KOPT-K1 (cell line): ENCODE results near the gene TSEN15.

Experiments used
- H3K27ac ChIP-seq: fragments of 200-600 bp; sonication (generic); 2 replicates; pipeline ENCODE4 v1.5.1; 2016; ENCODE audit warnings: antibody characterized with exemption, mild to moderate bottlenecking, low read depth, low read length; ENCODE audit not compliant: poor library complexity, severe bottlenecking
- H3K36me3 ChIP-seq: fragments of 200-600 bp; sonication (generic); 2 replicates; pipeline ENCODE4 v1.5.1; 2017; ENCODE audit warnings: antibody characterized with exemption, mild to moderate bottlenecking, low read length, moderate library complexity; ENCODE audit not compliant: insufficient read depth
- H3K9me3 ChIP-seq: fragments of 200-600 bp; sonication (generic); 2 replicates; pipeline ENCODE4 v1.5.1; 2017; ENCODE audit warnings: antibody characterized with exemption, low read length, mild to moderate bottlenecking; ENCODE audit not compliant: insufficient read depth, poor library complexity, severe bottlenecking

Gene TSEN15

GRCh38 chr1:184056921-184057555 lies 5.5 kb downstream of the TSEN15 start:
- Histone ChIP-seq H3K36me3 (peaks cover 45% of the 10 kb centered on the region), H3K27ac (no peak overlapping the region), H3K9me3 (peaks cover 8% of the 10 kb centered on the region)

- Histone ChIP-seq H3K36me3 (peaks cover 52% of the 10 kb centered on the region), H3K9me3 (peaks cover 8% of the 10 kb centered on the region), H3K27ac (no peak overlapping the region)
Measured at GRCh38 chr1:184059887-184060286, 8.4 kb downstream of the TSEN15 start.

GRCh38 chr1:184060316-184060715 lies 8.8 kb downstream of the TSEN15 start:
- peaks cover 52% of the 10 kb centered on the region for H3K36me3 ChIP-seq
- H3K27ac ChIP-seq, result no peak overlapping the region

GRCh38 chr1:184061396-184062003 lies 10.0 kb downstream of the TSEN15 start:
- Histone ChIP-seq H3K36me3 (peaks cover 52% of the 10 kb centered on the region), H3K9me3 (peaks cover 8% of the 10 kb centered on the region), H3K27ac (no peak overlapping the region)

More at GRCh38 chr1:184060316-184060715, 8.8 kb downstream of the TSEN15 start:
- H3K9me3 ChIP-seq, result peaks cover 8% of the 10 kb centered on the region

- Histone ChIP-seq H3K36me3 (peaks cover 50% of the 10 kb centered on the region), H3K27ac (no peak overlapping the region)
Measured at GRCh38 chr1:184062640-184063286, 11.2 kb downstream of the TSEN15 start.

GRCh38 chr1:184065559-184065958 lies 14.0 kb downstream of the TSEN15 start:
- Histone ChIP-seq H3K9me3 (no peaks in the 10 kb centered on the region), H3K27ac (no peak overlapping the region), H3K36me3 (peaks cover 43% of the 10 kb centered on the region)

More at GRCh38 chr1:184062640-184063286, 11.2 kb downstream of the TSEN15 start:
- H3K9me3 ChIP-seq, result peaks cover 8% of the 10 kb centered on the region

GRCh38 chr1:184068354-184068753 lies 16.8 kb downstream of the TSEN15 start:
- H3K9me3 ChIP-seq, result no peaks in the 10 kb centered on the region
- H3K27ac ChIP-seq, result no peak overlapping the region
- peaks cover 54% of the 10 kb centered on the region for H3K36me3 ChIP-seq

GRCh38 chr1:184069675-184070074 lies 18.1 kb downstream of the TSEN15 start:
- H3K36me3 ChIP-seq, result peaks cover 46% of the 10 kb centered on the region

GRCh38 chr1:184072376-184072775 lies 20.8 kb downstream of the TSEN15 start:
- peaks cover 5% of the 10 kb centered on the region for H3K9me3 ChIP-seq
- H3K27ac ChIP-seq, result no peak overlapping the region
- H3K36me3 ChIP-seq, result peaks cover 25% of the 10 kb centered on the region

More at GRCh38 chr1:184069675-184070074, 18.1 kb downstream of the TSEN15 start:
- Histone ChIP-seq H3K27ac (no peak overlapping the region), H3K9me3 (no peaks in the 10 kb centered on the region)

- peaks cover 25% of the 10 kb centered on the region for H3K36me3 ChIP-seq
- peaks cover 5% of the 10 kb centered on the region for H3K9me3 ChIP-seq
- no peak overlapping the region for H3K27ac ChIP-seq
Measured at GRCh38 chr1:184074383-184074782, 22.9 kb downstream of the TSEN15 start.

GRCh38 chr1:184075055-184076029 lies 23.8 kb downstream of the TSEN15 start:
- H3K36me3 ChIP-seq, result peaks cover 16% of the 10 kb centered on the region
- no peak overlapping the region for H3K27ac ChIP-seq
- H3K9me3 ChIP-seq, result peaks cover 5% of the 10 kb centered on the region

- Histone ChIP-seq H3K36me3 (no peaks in the 10 kb centered on the region; the same call in 1 of the 2 replicates), H3K9me3 (peaks cover 5% of the 10 kb centered on the region), H3K27ac (no peak overlapping the region)
Measured at GRCh38 chr1:184078564-184079249, 27.2 kb downstream of the TSEN15 start.

- Histone ChIP-seq H3K27ac (no peak overlapping the region), H3K9me3 (peaks cover 5% of the 10 kb centered on the region), H3K36me3 (no peaks in the 10 kb centered on the region)
Measured at GRCh38 chr1:184080309-184080708, 28.8 kb downstream of the TSEN15 start.
